ENCODE measurements around the gene TMEM164. TPM values are rescaled to one million over a fixed set of nuclear protein-coding genes. Genes with fewer than 3 reads are reported as not detected.

The TMEM164 gene
- total and polyA plus RNA-seq, 10 of the 15 experiments (the other 5 are each of a cell fraction or from before 2014, with no cell fraction given): 0.61 to 18.3 (median 7.0) TPM

DNA sequence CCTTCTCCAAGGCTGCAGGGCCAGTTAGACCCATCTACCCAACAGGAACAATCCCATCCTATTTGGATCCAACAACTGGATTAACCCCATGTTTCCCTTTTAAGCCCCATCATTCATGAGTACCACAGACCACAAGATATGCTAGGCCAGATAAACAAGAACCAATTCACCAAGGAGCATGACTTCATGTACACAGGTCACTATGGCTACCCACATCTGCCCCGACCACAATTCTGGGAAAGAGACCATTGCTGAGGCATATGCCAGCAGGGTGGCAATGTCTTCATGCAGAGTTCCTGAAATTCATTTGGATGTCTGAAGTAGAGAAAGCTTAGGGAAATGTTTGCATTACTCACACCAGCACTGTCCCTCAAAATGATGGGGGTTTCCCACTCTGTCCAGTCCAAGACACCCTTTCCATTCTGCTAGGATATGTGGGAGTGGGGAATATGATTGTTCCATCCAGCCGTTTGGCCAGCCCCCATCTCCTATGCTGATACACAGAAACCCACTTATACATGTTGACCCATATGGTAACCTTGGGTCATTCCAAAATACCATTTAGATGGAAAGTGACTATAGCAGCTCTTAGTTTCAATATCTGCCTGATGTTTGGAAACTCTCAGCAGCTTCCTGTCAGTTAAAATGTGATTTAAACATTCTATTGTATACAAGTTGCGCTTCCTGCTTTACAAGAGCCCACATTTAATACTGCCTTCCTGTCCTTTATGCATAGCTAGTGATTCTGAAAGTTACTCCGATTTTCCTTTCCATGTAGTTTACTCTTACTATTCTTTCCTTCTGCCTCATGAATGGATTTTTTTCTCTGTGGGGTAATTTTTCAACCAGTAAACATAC is 186.0 kb downstream of the TMEM164 start (continued):
- no peak for TF ChIP-seq FOS (IDR thresholded peaks at IDR 0.05; ENCODE audit: borderline replicate concordance, extremely low read depth, insufficient read length)
- no peak for TF ChIP-seq KAT2A (conservative IDR thresholded peaks at IDR 0.05; ENCODE audit: control insufficient read depth, low read depth, low read length)
- TF ChIP-seq JUNB (IDR thresholded peaks at IDR 0.05): no peak
- no peak for TF ChIP-seq KDM1A (IDR thresholded peaks at IDR 0.05; ENCODE audit: borderline replicate concordance)

- no peak overlapping the region for H2AFZ ChIP-seq (ENCODE audit: control insufficient read depth, low read depth, low read length)
- FAIRE-seq: no peak
- 58% methylated on average over 4 of the region's 4 CpGs for WGBS (ENCODE audit: insufficient coverage, insufficient replicate concordance, low lambda C conversion rate, missing lambda C conversion rate)
- BruUV-seq (replicated peaks): no TSS peak
- in situ Hi-C loops (cut with MboI) (no loop called here), intact Hi-C loops (cut with micrococcal nuclease; ENCODE audit: unreplicated experiment) (no loop called here)
- no peak overlapping the region for H3K4me3 ChIP-seq
- RAD21 ChIA-PET (ENCODE audit: unreplicated experiment): no interaction called here
- SMC1A ChIA-PET (ENCODE audit: uncharacterized antibody, unreplicated experiment): interaction anchor here (0.8 to 1.5 kb wide), 2 partner anchors 11 to 34 kb away, joined by 3 read pairs; no protein-coding TSS in a partner anchor
- DNase-seq (ENCODE audit: low read depth, low spot score): no peak
- no peaks in the 10 kb centered on the region for H3K27me3 ChIP-seq (replicated peaks in 1 of 2; ENCODE audit: control insufficient read depth in 2 of 2, insufficient read depth in 2 of 2, low read length in 1 of 2)
- H3K4me2 ChIP-seq (ENCODE audit: control insufficient read depth, insufficient read depth): no peak overlapping the region
- no peak for TF ChIP-seq EP300 (IDR thresholded peaks at IDR 0.05; ENCODE audit: borderline replicate concordance in 1 of 2, control insufficient read depth in 1 of 2, low read depth in 2 of 2, low read length in 2 of 2)
- no peak for ATAC-seq
- H3K27ac ChIP-seq (ENCODE audit: control insufficient read depth, insufficient read depth): no peak overlapping the region
- no peaks in the 10 kb centered on the region; the same call in 1 of the 2 replicates for H4K20me1 ChIP-seq (ENCODE audit: control insufficient read depth, insufficient read depth)
- H3K9ac ChIP-seq (ENCODE audit: control insufficient read depth, insufficient read depth, low read length): no peak overlapping the region
- H3K36me3 ChIP-seq (ENCODE audit: control insufficient read depth in 2 of 2, insufficient read depth in 2 of 2, low read length in 1 of 2): no peaks in the 10 kb centered on the region
- H3K9me3 ChIP-seq (replicated peaks; ENCODE audit: control insufficient read depth, insufficient read depth, low read length): no peaks in the 10 kb centered on the region
- H3K79me2 ChIP-seq (ENCODE audit: control insufficient read depth, insufficient read depth, low read length): no peaks in the 10 kb centered on the region
- CTCF ChIA-PET: interaction anchor here (1.0 to 1.6 kb wide), 2 partner anchors 15 to 32 kb away, joined by 3 to 4 read pairs; no protein-coding TSS in a partner anchor
- POLR2A ChIA-PET: no interaction called here
- no peaks in the 10 kb centered on the region for H3K4me1 ChIP-seq (ENCODE audit: control insufficient read depth, insufficient read depth, low read length)
Observed at GRCh38 chrX:110192516-110192915, 189.6 kb downstream of the TMEM164 start.

All from GM12878 (cell line).